C4-2B (cell line): ENCODE data around the gene GPR42.

Experiments used
- CTCF ChIP-seq: fragments of 450-650 bp; conservative IDR thresholded peaks from 2 replicates; pipeline ENCODE4 v1.5.1; 2017; ENCODE audit warnings: mild to moderate bottlenecking
- ZFX ChIP-seq: fragments of 450-650 bp; IDR thresholded peaks from 2 replicates; pipeline ENCODE4 v1.6.1; 2017

DNA sequence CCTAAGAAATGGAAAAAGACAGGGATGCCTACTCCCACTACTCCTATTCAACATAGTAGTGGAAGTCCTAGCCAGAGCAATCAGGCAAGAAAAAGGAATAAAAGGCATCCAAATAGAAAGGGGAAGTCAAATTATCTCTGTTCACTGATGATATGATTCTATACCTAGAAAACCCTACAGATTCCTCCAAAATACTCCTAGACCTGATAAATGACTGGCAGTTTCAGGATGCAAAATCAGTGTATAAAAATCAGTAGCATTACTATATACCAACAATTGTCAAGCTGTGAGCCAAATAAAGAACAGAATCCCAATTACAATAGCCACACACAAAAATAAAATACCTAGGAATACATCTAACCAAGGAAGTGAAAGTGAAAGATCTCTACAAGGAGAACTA, 1.3 kb upstream of the GPR42 start:
- TF ChIP-seq CTCF = no peak
- TF ChIP-seq ZFX = no peak
